ENCODE results near the gene MTPN. TPM values are rescaled to one million over a fixed set of nuclear protein-coding genes. Genes with fewer than 3 reads are reported as not detected.

The MTPN gene
- total and polyA plus RNA-seq, 10 of the 15 experiments (the other 5 are each of a cell fraction or from before 2014, with no cell fraction given): 38.7 to 146 (median 85.4) TPM

DNA sequence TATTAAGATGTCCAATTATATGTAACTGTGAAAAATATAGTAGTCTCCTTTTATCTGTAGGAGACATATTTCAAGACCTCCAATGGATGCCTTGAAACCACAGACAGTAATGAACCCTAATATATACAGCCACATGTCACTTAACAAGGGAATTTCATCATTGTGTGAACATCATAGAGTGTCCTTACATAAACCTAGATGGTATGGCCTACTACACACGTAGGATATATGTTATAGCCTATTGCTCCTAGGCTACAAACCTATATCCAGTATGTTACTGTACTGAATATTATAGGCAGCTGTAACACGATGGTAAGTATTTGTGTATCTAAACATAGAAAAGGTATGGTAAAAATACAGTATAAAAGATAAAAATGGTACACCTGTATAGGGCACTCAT lies 32.4 kb downstream of the MTPN start:
- ChIA-PET SMC1A (ENCODE audit: uncharacterized antibody, unreplicated experiment) (interaction anchor here (5.0 kb wide), 1 partner anchor 21 kb away, joined by 34 read pairs; no protein-coding TSS in a partner anchor), POLR2A (no interaction called here), RAD21 (ENCODE audit: unreplicated experiment) (interaction anchor here (1.3 kb wide), 1 partner anchor 36 kb away, joined by 3 read pairs; no protein-coding TSS in a partner anchor), CTCF (interaction anchor here (1.0 kb wide), 1 partner anchor 9 kb away, joined by 4 read pairs; no protein-coding TSS in a partner anchor)
- no peak overlapping the region for H3K4me3 ChIP-seq
- BruUV-seq (replicated peaks): no TSS peak
- H2AFZ ChIP-seq (ENCODE audit: control insufficient read depth, low read depth, low read length): no peak overlapping the region
- no peak overlapping the region for H3K27ac ChIP-seq (ENCODE audit: control insufficient read depth, insufficient read depth)
- H3K4me2 ChIP-seq (ENCODE audit: control insufficient read depth, insufficient read depth): no peak overlapping the region
- H3K9me3 ChIP-seq (replicated peaks; ENCODE audit: control insufficient read depth, insufficient read depth, low read length): no peaks in the 10 kb centered on the region
- DNase-seq (ENCODE audit: low read depth, low spot score): no peak
- H3K79me2 ChIP-seq (ENCODE audit: control insufficient read depth, insufficient read depth, low read length): peaks cover 38% of the 10 kb centered on the region
- no peak for FAIRE-seq
- in situ Hi-C loops (cut with MboI): no loop called here
- no peak overlapping the region for H3K9ac ChIP-seq (ENCODE audit: control insufficient read depth, insufficient read depth, low read length)
- WGBS (ENCODE audit: insufficient coverage, insufficient replicate concordance, low lambda C conversion rate, missing lambda C conversion rate): 75% methylated on average over 2 of the region's 2 CpGs
- intact Hi-C loops (cut with micrococcal nuclease; ENCODE audit: unreplicated experiment): no loop called here
- peaks cover 0 to 11% of the 10 kb centered on the region in 2 experiments; a peak in 2 of 4 replicates for H3K36me3 ChIP-seq (ENCODE audit: control insufficient read depth in 2 of 2, insufficient read depth in 2 of 2, low read length in 1 of 2)
- peaks cover 18% of the 10 kb centered on the region for H3K4me1 ChIP-seq (ENCODE audit: control insufficient read depth, insufficient read depth, low read length)
- H4K20me1 ChIP-seq (ENCODE audit: control insufficient read depth, insufficient read depth): no peaks in the 10 kb centered on the region
- H3K27me3 ChIP-seq (replicated peaks in 1 of 2; ENCODE audit: control insufficient read depth in 2 of 2, insufficient read depth in 2 of 2, low read length in 1 of 2): no peaks in the 10 kb centered on the region
- TF ChIP-seq YY1 (IDR thresholded peaks at IDR 0.05; ENCODE audit: low read depth, low read length): no peak
- no peak for TF ChIP-seq KDM1A (IDR thresholded peaks at IDR 0.05; ENCODE audit: borderline replicate concordance)
- TF ChIP-seq CBX5 (IDR thresholded peaks at IDR 0.05; ENCODE audit: low read depth): no peak
- TF ChIP-seq, protein P1, sequence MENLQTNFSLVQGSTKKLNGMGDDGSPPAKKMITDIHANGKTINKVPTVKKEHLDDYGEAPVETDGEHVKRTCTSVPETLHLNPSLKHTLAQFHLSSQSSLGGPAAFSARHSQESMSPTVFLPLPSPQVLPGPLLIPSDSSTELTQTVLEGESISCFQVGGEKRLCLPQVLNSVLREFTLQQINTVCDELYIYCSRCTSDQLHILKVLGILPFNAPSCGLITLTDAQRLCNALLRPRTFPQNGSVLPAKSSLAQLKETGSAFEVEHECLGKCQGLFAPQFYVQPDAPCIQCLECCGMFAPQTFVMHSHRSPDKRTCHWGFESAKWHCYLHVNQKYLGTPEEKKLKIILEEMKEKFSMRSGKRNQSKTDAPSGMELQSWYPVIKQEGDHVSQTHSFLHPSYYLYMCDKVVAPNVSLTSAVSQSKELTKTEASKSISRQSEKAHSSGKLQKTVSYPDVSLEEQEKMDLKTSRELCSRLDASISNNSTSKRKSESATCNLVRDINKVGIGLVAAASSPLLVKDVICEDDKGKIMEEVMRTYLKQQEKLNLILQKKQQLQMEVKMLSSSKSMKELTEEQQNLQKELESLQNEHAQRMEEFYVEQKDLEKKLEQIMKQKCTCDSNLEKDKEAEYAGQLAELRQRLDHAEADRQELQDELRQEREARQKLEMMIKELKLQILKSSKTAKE (IDR thresholded peaks at IDR 0.05; ENCODE audit: low read depth, poor library complexity, severe bottlenecking): no peak
- TF ChIP-seq GABPA (IDR thresholded peaks at IDR 0.05; ENCODE audit: low read depth): no peak
- TF ChIP-seq IKZF1 (conservative IDR thresholded peaks at IDR 0.05): no peak
- no peak for ATAC-seq

All from GM12878 (cell line).